Daoy (cell line): ENCODE results near the gene DNAH12. TPM values are rescaled to one million over a fixed set of nuclear protein-coding genes. Genes with fewer than 3 reads are reported as not detected.
A peak's percentile ranks its signal among the peaks of the same experiment; 100 is the strongest.

ENCODE experiments used
- DNase-seq: peaks from one replicate; pipeline ENCODE4 v3.0.0-alpha.2; 2015; ENCODE audit warnings: low read depth
- total RNA-seq: library from RNA; depleted of rRNA; stranded (reverse); fragments of >200 nt; shearing (Covaris generic); gene quantifications from 2 replicates; pipeline ENCODE4 v1.2.3, GENCODE V29; 2014; rRNA removed

The DNAH12 gene, protein sequence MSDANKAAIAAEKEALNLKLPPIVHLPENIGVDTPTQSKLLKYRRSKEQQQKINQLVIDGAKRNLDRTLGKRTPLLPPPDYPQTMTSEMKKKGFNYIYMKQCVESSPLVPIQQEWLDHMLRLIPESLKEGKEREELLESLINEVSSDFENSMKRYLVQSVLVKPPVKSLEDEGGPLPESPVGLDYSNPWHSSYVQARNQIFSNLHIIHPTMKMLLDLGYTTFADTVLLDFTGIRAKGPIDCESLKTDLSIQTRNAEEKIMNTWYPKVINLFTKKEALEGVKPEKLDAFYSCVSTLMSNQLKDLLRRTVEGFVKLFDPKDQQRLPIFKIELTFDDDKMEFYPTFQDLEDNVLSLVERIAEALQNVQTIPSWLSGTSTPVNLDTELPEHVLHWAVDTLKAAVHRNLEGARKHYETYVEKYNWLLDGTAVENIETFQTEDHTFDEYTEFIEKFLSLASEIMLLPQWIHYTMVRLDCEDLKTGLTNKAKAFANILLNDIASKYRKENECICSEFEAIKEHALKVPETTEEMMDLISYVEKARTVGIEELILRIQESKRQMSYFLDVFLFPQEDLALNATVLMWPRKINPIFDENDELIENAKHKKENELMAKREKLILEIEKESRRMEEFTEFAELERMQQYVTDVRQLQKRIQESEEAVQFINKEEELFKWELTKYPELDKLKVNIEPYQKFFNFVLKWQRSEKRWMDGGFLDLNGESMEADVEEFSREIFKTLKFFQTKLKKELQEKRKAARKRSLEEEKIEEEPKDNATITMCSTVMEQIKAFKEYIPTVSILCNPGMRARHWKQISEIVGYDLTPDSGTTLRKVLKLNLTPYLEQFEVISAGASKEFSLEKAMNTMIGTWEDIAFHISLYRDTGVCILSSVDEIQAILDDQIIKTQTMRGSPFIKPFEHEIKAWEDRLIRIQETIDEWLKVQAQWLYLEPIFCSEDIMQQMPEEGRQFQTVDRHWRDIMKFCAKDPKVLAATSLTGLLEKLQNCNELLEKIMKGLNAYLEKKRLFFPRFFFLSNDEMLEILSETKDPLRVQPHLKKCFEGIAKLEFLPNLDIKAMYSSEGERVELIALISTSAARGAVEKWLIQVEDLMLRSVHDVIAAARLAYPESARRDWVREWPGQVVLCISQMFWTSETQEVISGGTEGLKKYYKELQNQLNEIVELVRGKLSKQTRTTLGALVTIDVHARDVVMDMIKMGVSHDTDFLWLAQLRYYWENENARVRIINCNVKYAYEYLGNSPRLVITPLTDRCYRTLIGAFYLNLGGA (N-terminal part only)
- 0.06 TPM in 1 of 2 replicates, not detected in the other for total RNA-seq

DNA sequence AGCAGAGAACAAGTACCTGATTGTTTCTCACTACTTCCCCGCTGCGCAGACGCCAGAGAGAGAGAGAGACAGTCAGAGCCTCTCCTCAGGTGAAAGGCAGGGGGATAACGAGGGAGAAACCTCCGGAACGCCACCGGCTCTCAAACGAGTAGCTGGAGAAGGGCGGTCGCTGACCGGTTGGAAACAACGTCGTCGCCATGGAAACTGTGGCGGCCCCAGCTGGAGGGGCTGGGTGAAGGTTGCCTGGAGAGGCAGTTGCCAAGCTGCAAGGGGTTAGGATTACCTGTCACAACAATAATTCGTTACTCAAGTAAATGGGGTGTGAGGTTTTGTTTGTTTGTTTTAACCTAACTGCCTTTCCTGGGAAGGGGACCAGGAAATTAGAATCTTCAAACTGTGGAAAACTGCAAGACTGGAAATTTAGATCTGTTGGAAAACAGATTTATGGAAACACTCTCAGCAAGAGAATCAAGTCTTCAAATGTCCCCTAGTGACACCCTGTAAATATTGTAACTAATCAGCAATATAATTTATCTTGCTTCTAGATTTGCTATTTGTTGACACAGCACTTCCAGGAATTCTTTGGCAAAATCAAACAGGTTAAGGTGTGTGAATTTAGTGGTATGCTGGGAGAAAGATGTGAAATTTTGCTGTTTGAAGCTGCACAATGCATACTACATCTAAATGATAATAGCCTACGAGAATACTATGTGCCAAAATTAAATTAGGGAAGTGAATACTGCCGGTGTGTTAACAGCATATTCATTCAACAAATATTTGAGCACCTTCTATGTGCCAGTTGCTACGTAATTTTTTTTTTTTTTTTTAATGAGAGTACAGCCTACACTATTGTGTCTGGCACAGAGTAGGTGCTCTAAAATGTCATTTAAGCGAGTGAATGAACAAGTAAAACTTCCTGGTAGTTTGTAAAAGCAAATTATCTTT, at the start of gene DNAH12:
TSS of gene DNAH12 (minus strand) at position 164 of the 945 bp plus-strand sequence. CDS start 1,474 bp downstream, outside the sequence.
- peak; percentile 46 for DNase-seq

DNA sequence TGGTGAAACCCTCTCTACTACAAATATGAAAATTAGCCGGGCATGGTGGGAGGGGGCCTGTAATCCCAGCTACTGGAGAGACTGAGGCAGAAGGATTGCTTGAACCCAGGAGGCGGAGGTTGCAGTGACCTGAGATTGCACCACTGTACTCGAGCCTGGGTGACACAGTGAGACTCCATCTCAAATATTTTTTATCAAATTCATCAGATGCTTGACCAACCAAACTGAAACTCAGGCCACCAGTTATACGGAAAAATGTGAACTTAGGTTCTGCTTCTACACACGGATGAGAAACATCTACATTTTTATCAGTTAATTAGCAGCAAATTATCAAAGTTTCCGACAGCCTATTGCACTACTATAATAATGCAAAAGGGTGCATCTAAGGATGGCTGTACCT, 48.2 kb upstream of the DNAH12 start:
- DNase-seq, result no peak

- no peak for DNase-seq
Observed at GRCh38 chr3:57587905-57588304, 43.8 kb upstream of the DNAH12 start.

DNA sequence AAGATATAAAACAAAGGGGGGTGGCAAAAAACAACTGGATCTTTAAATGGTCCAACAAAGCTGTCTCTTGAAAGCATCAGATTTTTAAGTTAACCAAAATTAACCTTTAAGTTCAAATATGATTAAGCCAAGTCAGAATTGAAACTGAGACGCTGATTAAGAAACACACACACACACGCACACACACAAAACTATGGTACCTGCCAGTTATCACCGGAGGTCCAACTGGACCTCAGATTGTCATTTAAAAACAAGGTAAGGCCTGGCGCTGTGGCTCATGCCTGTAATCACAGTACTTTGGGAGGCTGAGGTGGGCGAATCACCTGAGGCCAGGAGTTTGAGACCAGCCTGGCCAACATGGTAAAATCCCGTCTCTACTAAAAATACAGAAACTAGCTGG, 42.6 kb upstream of the DNAH12 start:
- no peak for DNase-seq

DNA sequence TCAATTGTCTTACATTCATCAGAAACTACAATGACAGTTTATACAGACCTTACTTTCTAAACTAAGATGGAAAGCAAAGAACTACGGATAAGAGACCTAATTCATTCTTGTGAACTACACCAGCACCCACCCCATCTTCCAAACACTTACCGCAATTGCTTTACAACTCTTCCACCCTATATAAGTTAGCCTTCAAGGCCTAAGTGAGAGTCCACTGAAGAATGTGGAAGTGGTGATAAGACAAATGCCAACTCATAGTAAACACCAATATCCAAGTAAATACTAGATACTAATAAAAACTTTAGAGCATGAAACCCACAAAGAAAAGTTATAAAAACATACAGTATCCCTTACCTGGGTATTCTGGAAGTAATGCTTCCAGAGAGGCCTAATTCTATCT, 39.4 kb upstream of the DNAH12 start:
- DNase-seq, result no peak

DNA sequence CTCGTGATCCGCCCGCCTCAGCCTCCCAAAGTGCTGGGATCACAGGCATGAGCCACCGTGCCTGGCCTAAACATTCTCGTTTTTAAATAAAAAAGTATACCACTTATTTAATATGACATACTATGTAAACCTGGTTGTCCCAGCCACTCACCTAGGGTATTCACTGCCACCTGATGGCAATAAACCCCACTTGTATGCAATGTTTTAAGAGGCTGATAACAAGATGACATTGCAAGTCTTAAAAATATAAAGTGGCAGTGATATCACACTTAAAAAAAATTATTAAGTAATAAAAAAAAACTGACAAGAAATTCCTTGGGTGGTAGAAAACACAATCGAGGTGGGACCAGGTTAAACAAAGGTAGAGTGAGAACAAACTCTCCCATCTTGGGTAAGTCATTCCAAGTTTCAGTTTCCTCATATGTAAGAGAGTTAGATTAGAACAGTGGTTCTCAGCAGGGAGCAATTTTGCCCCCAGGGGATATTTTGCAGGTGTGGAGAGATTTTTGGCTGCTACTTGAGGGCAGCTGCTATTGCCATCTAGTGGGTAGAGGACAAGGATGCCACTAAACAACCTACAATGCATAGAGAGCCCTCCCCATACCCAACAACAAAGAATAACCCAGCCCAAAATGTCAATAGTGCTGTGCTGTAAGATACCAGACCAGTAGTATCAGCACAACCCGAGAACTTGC, 38.5 kb upstream of the DNAH12 start:
- DNase-seq, result no peak

- DNase-seq, result no peak
Observed at GRCh38 chr3:57577801-57578200, 33.7 kb upstream of the DNAH12 start.

DNA sequence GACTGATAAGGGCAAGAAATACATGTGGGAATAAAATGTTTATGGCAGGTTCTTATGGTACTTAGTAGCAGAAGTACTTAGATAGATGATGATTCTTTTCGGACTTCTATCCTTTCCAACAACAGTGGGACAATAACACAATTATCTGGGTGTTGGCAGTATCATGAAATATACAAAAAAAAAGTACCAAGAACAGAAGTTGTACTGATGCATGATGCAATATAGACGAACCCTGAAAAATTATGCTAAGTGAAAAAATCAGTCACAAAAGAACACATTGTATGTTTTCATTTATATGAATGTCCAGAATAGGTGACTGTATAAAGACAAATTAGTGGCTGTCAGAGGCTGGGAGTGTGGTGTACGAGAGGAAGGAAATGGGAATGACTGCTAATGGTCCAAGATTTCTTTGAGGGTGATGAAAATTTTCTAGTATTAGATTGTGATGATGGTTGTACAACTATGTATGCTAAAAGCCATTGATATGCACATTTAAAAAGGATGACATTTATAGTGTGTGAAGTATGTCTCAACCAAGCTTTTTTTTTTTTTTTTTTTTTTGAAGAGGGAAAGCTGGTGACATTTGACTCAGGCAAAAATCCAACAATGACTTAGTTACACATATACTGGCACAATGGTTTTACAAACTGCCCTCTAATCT, 32.0 kb upstream of the DNAH12 start:
- no peak for DNase-seq

GRCh38 chr3:57572096-57572495, 28.0 kb upstream of the DNAH12 start:
- no peak for DNase-seq

- DNase-seq, result no peak
Observed at GRCh38 chr3:57570878-57571277, 26.7 kb upstream of the DNAH12 start.

- no peak for DNase-seq
Observed at GRCh38 chr3:57569859-57570450, 25.8 kb upstream of the DNAH12 start.

GRCh38 chr3:57559526-57559925, 15.4 kb upstream of the DNAH12 start:
- no peak for DNase-seq

DNA sequence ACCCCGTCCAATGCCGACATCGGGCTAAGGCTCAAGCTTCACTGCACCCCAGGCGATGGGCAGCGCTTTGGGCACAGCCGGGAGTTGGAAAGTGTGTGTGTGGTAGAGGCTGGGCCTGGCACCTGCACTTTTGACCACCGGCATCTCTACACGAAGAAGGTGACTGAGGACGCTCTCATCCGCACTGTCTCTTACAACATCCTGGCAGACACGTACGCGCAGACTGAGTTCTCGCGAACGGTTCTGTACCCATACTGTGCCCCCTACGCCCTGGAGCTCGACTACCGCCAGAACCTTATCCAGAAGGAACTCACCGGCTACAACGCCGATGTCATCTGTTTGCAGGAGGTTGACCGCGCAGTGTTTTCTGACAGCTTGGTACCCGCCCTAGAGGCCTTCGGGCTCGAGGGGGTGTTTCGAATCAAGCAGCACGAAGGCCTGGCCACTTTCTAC, 13.0 kb upstream of the DNAH12 start:
- DNase-seq, result peak; percentile 24

- DNase-seq, result peak; percentile 21
Observed at GRCh38 chr3:57556459-57557084, 12.4 kb upstream of the DNAH12 start.

DNA sequence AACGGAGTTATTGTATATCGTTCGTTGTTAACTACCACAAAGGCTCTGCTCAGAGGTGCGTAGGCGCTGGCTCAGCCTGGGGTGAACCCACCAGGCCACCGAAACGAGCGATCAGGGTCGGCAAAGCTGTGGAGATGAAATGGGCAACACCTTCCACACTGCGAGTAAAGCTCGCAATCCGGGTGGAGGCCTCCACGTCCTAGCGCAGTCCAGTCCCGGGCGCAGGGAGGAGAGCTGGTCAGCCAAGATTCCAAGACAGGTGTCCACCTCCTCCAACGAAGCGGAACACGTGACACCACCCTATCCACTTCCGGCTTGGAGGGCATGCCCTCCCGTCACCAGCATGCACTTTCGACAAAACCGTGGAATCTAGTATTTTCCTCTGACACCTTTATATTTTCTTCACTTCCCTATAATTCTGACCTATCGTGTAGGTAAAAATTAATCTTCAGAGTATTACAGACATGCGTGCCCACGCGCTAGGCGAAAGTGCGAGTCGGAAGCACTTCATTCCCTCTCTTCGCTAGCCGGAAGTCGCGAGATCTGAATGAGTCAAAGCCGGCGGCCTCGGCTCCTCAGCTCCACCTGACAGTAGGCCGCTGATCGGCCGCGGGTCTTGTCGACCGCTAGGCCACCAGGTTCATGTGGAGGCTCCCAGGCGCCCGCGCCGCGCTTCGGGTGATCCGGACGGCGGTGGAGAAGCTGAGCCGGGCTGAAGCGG, 11.8 kb upstream of the DNAH12 start, which contains the start of gene PDE12:
TSS of gene PDE12 (plus strand) at position 537 of the 721 bp plus-strand sequence. CDS start at position 643, 106 bp downstream.
- peak; percentile 85 for DNase-seq

- no peak for DNase-seq
Observed at GRCh38 chr3:57555306-57555705, 11.2 kb upstream of the DNAH12 start.

DNA sequence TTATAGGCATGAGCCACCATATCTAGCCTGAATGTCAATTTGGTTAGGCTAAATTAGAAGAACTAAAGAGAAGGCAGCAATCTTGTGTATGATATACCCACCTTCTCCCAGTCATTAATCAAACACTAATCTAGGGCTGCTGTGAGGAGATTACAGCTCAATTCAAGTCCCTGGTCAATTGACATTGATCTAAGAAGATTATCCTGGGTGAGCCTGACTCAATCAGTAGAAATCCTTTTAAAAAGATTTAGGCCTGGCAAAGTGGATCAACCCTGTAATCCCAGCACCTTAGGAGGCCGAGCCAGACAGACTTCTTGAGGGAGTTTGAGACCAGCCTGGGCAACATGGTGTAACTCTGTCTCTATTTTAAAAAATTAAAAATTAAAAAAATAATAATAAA, 2.5 kb upstream of the DNAH12 start:
- DNase-seq, result no peak
